HepG2 (cell line): ENCODE results near the gene ALDH16A1. TPM values are rescaled to one million over a fixed set of nuclear protein-coding genes. Genes with fewer than 3 reads are reported as not detected.

Experiments used
- ATF7-NPFF ChIP-seq: sonication (generic); formaldehyde crosslinking; IDR thresholded peaks from 2 replicates; pipeline ENCODE4 v1.8.1; 2023; ENCODE audit warnings: mild to moderate bottlenecking, low read depth, missing genetic modification reagents, moderate library complexity
- DNMT1 ChIP-seq: sonication (generic); formaldehyde crosslinking; IDR thresholded peaks from 2 replicates; pipeline ENCODE4 v1.5.1; 2020; ENCODE audit warnings: mild to moderate bottlenecking, missing genetic modification reagents
- DR1 ChIP-seq: sonication (generic); formaldehyde crosslinking; IDR thresholded peaks from 2 replicates; pipeline ENCODE4 v1.8.0; 2021; ENCODE audit warnings: mild to moderate bottlenecking, missing genetic modification reagents, inconsistent platforms
- GABPA ChIP-seq, 2 experiments: IDR thresholded peaks; 2 replicates each; pipeline ENCODE4 v1.6.1; 2011 to 2016; ENCODE audit warnings: low read depth in 2 of 2, low read length in 1 of 2, missing biosample characterization in 1 of 2, missing genetic modification characterization in 1 of 2
- NONO ChIP-seq, 2 experiments: fragments of 450-650 bp in 1 of 2; sonication (generic) in 1 of 2; formaldehyde crosslinking in 1 of 2; IDR thresholded peaks in 1 of 2; conservative IDR thresholded peaks in 1 of 2; 2 replicates each; pipeline versions ENCODE4 v1.6.1 to v1.8.0; 2017 to 2022; ENCODE audit warnings: mild to moderate bottlenecking in 1 of 2, missing genetic modification reagents in 1 of 2, moderate library complexity in 1 of 2
- PRMT3 ChIP-seq: sonication (generic); formaldehyde crosslinking; IDR thresholded peaks from 2 replicates; pipeline ENCODE4 v1.8.1; 2022; ENCODE audit warnings: low read depth, mild to moderate bottlenecking, moderate library complexity, missing genetic modification reagents, borderline replicate concordance
- XRCC5 ChIP-seq: fragments of 200-400 bp; formaldehyde crosslinking; optimal IDR thresholded peaks from 2 replicates; pipeline ENCODE3; 2017; ENCODE audit warnings: mild to moderate bottlenecking, low read length
- ZNF282 ChIP-seq: fragments of 450-650 bp; IDR thresholded peaks from 2 replicates; pipeline ENCODE4 v1.6.1; 2018; ENCODE audit not compliant: partially characterized antibody
- polyA plus RNA-seq, 8 experiments: library from polyadenylated mRNA; depleted of rRNA in 3 of 8; stranded (reverse) in 7 of 8; unstranded in 1 of 8; fragments of >200 nt; fragmentation: Illumina TruSeq in 4 of 8; extraction: Trizol in 4 of 8; gene quantifications; 2 replicates each; pipeline versions ENCODE4 v1.2.1 to v1.2.3, GENCODE V29; 2011 to 2016; ENCODE audit warnings: low read depth in 4 of 8, missing spikeins in 1 of 8, mixed read lengths in 1 of 8; ENCODE audit not compliant: insufficient read depth in 1 of 8
- total RNA-seq, 5 experiments: library from RNA; depleted of rRNA; stranded (reverse); fragments of >200 nt; fragmentation: Illumina TruSeq; extraction: Trizol; gene quantifications; 2 replicates each; pipeline ENCODE4 v1.2.3, GENCODE V29; 2016; ENCODE audit warnings: low read depth in 1 of 5
- TF ChIP-seq, protein P1 (sequence below): IDR thresholded peaks from 2 replicates; pipeline ENCODE4 v1.6.1; 2016; ENCODE audit warnings: missing compliant biosample characterization, missing genetic modification reagents, borderline replicate concordance
- TF ChIP-seq, protein P2 (sequence below): sonication (generic); formaldehyde crosslinking; IDR thresholded peaks from 2 replicates; pipeline ENCODE4 v1.5.1; 2020; ENCODE audit warnings: mild to moderate bottlenecking, missing genetic modification reagents, borderline replicate concordance
- TF ChIP-seq, protein P3 (sequence below): sonication (generic); formaldehyde crosslinking; IDR thresholded peaks from 2 replicates; pipeline ENCODE4 v1.4.0; 2020; ENCODE audit warnings: mild to moderate bottlenecking, missing genetic modification reagents, borderline replicate concordance
- TF ChIP-seq, protein P4 (sequence below): sonication (generic); formaldehyde crosslinking; IDR thresholded peaks from 2 replicates; pipeline ENCODE4 v1.4.0; 2020; ENCODE audit warnings: mild to moderate bottlenecking, missing genetic modification reagents
- TF ChIP-seq, protein P5 (sequence below): sonication (generic); formaldehyde crosslinking; IDR thresholded peaks from 2 replicates; pipeline ENCODE4 v1.8.1; 2023; ENCODE audit warnings: mild to moderate bottlenecking, missing genetic modification reagents

The ALDH16A1 gene
- total and polyA plus RNA-seq, 2 of the 13 experiments (the other 11 are each of a cell fraction or from before 2014, with no cell fraction given) = 8.4 to 34.9 TPM

DNA sequence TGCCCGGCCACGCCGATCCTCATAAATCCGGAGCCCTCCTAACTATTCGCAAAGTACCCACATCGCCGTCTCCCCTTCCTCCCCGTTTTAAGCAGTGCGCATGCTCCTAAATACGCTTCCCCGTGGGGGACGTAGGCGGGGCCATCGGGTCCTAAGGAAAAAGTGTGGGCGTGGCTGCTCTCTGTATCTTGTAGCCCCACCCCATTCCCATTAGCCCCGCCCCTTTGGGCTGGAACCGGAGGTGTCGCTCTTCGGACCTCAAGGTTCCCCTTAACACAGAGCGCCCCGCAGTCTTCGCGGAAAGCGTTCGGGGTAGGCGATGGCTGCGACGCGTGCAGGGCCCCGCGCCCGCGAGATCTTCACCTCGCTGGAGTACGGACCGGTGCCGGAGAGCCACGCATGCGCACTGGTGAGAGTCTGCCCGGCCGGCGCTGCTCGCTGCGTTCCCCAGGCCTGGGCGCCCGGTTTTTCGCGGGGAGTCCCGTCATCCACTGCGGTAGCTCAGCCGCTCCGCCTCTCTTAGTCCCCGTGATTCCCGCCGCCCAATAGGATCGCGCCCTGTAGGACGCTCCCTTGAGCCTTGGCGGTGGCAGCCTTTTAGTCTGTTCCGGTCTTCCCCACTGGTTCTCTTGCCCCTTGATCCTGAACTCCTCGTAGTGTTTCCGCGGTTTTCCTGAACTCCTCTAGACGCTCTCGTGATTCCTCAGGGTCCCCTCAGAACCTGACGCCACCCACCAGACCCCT is at the start of gene ALDH16A1 (continued):
- TF ChIP-seq, protein P1, sequence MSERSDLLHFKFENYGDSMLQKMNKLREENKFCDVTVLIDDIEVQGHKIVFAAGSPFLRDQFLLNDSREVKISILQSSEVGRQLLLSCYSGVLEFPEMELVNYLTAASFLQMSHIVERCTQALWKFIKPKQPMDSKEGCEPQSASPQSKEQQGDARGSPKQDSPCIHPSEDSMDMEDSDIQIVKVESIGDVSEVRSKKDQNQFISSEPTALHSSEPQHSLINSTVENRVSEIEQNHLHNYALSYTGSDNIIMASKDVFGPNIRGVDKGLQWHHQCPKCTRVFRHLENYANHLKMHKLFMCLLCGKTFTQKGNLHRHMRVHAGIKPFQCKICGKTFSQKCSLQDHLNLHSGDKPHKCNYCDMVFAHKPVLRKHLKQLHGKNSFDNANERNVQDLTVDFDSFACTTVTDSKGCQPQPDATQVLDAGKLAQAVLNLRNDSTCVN (CRISPR knock-in tag) = no peak
- TF ChIP-seq PRMT3 (CRISPR knock-in tag) (no peak), DNMT1 (CRISPR knock-in tag) (peak; percentile 72; the same call in 1 of the 2 replicates), GABPA (IDR thresholded peaks at IDR 0.05; ENCODE audit: low read depth, low read length) (peak; percentile 22; the same call in 1 of the 2 replicates), GABPA (CRISPR knock-in tag; IDR thresholded peaks at IDR 0.05; ENCODE audit: low read depth) (peak; percentile 73), NONO (IDR thresholded peaks at IDR 0.05) (no peak), NONO (CRISPR knock-in tag; conservative IDR thresholded peaks at IDR 0.05) (peak; percentile 19; the same call in 1 of the 2 replicates), ATF7-NPFF (peak; percentile 49; the same call in 1 of the 2 replicates), ZNF282 (no peak), DR1 (CRISPR knock-in tag) (peak; percentile 78), XRCC5 (peak; percentile 33)
- TF ChIP-seq, protein P2, sequence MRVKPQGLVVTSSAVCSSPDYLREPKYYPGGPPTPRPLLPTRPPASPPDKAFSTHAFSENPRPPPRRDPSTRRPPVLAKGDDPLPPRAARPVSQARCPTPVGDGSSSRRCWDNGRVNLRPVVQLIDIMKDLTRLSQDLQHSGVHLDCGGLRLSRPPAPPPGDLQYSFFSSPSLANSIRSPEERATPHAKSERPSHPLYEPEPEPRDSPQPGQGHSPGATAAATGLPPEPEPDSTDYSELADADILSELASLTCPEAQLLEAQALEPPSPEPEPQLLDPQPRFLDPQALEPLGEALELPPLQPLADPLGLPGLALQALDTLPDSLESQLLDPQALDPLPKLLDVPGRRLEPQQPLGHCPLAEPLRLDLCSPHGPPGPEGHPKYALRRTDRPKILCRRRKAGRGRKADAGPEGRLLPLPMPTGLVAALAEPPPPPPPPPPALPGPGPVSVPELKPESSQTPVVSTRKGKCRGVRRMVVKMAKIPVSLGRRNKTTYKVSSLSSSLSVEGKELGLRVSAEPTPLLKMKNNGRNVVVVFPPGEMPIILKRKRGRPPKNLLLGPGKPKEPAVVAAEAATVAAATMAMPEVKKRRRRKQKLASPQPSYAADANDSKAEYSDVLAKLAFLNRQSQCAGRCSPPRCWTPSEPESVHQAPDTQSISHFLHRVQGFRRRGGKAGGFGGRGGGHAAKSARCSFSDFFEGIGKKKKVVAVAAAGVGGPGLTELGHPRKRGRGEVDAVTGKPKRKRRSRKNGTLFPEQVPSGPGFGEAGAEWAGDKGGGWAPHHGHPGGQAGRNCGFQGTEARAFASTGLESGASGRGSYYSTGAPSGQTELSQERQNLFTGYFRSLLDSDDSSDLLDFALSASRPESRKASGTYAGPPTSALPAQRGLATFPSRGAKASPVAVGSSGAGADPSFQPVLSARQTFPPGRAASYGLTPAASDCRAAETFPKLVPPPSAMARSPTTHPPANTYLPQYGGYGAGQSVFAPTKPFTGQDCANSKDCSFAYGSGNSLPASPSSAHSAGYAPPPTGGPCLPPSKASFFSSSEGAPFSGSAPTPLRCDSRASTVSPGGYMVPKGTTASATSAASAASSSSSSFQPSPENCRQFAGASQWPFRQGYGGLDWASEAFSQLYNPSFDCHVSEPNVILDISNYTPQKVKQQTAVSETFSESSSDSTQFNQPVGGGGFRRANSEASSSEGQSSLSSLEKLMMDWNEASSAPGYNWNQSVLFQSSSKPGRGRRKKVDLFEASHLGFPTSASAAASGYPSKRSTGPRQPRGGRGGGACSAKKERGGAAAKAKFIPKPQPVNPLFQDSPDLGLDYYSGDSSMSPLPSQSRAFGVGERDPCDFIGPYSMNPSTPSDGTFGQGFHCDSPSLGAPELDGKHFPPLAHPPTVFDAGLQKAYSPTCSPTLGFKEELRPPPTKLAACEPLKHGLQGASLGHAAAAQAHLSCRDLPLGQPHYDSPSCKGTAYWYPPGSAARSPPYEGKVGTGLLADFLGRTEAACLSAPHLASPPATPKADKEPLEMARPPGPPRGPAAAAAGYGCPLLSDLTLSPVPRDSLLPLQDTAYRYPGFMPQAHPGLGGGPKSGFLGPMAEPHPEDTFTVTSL (CRISPR knock-in tag) = no peak
- TF ChIP-seq, protein P3, sequence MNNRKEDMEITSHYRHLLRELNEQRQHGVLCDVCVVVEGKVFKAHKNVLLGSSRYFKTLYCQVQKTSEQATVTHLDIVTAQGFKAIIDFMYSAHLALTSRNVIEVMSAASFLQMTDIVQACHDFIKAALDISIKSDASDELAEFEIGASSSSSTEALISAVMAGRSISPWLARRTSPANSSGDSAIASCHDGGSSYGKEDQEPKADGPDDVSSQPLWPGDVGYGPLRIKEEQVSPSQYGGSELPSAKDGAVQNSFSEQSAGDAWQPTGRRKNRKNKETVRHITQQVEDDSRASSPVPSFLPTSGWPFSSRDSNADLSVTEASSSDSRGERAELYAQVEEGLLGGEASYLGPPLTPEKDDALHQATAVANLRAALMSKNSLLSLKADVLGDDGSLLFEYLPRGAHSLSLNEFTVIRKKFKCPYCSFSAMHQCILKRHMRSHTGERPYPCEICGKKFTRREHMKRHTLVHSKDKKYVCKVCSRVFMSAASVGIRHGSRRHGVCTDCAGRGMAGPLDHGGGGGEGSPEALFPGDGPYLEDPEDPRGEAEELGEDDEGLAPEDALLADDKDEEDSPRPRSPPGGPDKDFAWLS (CRISPR knock-in tag) = no peak
- TF ChIP-seq, protein P4, sequence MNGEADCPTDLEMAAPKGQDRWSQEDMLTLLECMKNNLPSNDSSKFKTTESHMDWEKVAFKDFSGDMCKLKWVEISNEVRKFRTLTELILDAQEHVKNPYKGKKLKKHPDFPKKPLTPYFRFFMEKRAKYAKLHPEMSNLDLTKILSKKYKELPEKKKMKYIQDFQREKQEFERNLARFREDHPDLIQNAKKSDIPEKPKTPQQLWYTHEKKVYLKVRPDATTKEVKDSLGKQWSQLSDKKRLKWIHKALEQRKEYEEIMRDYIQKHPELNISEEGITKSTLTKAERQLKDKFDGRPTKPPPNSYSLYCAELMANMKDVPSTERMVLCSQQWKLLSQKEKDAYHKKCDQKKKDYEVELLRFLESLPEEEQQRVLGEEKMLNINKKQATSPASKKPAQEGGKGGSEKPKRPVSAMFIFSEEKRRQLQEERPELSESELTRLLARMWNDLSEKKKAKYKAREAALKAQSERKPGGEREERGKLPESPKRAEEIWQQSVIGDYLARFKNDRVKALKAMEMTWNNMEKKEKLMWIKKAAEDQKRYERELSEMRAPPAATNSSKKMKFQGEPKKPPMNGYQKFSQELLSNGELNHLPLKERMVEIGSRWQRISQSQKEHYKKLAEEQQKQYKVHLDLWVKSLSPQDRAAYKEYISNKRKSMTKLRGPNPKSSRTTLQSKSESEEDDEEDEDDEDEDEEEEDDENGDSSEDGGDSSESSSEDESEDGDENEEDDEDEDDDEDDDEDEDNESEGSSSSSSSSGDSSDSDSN (CRISPR knock-in tag) = peak; percentile 42; the same call in 1 of the 2 replicates
- TF ChIP-seq, protein P5, sequence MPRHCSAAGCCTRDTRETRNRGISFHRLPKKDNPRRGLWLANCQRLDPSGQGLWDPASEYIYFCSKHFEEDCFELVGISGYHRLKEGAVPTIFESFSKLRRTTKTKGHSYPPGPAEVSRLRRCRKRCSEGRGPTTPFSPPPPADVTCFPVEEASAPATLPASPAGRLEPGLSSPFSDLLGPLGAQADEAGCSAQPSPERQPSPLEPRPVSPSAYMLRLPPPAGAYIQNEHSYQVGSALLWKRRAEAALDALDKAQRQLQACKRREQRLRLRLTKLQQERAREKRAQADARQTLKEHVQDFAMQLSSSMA (CRISPR knock-in tag) = peak; percentile 99
